HFF-Myc (cell line): Measurements from ENCODE around the gene TEAD4.
A peak's percentile ranks its signal among the peaks of the same experiment; 100 is the strongest.

ENCODE experiments used
- DNase-seq: peaks from one replicate; pipeline ENCODE4 v3.0.0-alpha.2; 2011; ENCODE audit warnings: low read depth; ENCODE audit errors: extremely low read depth
- H3K4me3 ChIP-seq: replicated peaks from 2 replicates; pipeline ENCODE4 v1.5.1; 2011; ENCODE audit warnings: low read depth, mild to moderate bottlenecking, control low read depth, low read length
- TF ChIP-seq, protein P1 (sequence below): IDR thresholded peaks from 2 replicates; pipeline ENCODE4 v1.5.1; 2012; ENCODE audit warnings: mild to moderate bottlenecking, low read depth, low read length, control low read depth; ENCODE audit errors: missing control alignments

Gene TEAD4

DNA sequence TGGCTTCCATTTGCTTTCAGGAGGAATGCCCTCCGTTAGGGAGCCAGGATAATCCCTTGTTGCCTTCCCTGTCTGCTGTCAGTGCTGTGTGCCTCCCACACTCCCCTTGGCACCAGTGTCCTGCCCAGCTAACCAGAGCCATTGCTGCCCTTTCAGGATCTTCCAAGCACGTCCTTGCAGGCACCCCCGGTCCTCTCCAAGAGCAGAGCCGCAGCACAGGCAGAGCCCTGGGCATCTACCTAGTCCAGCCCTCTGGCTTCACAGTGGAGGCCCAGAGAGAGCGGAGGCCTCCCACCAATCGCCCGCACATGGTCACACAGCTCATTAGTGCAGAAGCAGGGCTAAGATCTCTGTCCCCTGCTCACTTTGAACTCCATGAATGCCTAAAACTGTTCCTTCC is 79.0 kb downstream of the TEAD4 start:
- H3K4me3 ChIP-seq = no peak overlapping the region
- TF ChIP-seq, protein P1, sequence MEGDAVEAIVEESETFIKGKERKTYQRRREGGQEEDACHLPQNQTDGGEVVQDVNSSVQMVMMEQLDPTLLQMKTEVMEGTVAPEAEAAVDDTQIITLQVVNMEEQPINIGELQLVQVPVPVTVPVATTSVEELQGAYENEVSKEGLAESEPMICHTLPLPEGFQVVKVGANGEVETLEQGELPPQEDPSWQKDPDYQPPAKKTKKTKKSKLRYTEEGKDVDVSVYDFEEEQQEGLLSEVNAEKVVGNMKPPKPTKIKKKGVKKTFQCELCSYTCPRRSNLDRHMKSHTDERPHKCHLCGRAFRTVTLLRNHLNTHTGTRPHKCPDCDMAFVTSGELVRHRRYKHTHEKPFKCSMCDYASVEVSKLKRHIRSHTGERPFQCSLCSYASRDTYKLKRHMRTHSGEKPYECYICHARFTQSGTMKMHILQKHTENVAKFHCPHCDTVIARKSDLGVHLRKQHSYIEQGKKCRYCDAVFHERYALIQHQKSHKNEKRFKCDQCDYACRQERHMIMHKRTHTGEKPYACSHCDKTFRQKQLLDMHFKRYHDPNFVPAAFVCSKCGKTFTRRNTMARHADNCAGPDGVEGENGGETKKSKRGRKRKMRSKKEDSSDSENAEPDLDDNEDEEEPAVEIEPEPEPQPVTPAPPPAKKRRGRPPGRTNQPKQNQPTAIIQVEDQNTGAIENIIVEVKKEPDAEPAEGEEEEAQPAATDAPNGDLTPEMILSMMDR = no peak
- no peak for DNase-seq

DNA sequence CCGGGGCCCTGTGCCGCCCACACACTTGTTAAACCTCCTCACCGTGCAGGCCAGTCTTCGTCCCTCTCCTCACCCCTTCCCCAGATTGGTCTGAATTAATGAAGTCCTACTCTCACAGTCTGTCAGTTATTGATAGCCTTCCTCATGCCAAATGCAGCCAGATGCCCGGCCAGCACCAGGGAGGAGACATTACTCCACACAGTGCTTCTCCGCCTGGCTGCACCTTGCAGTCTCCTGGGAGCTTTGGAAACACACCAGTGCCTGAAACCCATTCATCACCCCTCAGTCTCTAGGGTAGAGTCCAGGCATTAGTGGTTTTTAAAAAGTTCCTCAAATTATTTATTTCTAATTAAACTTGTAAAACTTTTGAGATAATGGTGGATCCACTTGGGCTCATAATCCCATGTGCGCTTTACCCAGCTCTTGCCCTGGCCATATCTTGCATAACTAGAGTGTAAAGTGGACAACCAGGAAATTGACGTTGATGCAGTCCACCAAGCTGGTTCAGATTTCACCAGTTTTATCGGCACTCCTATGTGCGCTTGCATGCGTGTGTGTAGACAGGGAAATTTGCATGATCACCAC is 79.8 kb downstream of the TEAD4 start:
- TF ChIP-seq, protein P1 = no peak
- no peak overlapping the region for H3K4me3 ChIP-seq
- no peak for DNase-seq

- no peak overlapping the region for H3K4me3 ChIP-seq
- TF ChIP-seq, protein P1 = no peak
- no peak for DNase-seq
These were observed 80.9 kb downstream of the TEAD4 start for GRCh38 chr12:3040026-3040656.

DNA sequence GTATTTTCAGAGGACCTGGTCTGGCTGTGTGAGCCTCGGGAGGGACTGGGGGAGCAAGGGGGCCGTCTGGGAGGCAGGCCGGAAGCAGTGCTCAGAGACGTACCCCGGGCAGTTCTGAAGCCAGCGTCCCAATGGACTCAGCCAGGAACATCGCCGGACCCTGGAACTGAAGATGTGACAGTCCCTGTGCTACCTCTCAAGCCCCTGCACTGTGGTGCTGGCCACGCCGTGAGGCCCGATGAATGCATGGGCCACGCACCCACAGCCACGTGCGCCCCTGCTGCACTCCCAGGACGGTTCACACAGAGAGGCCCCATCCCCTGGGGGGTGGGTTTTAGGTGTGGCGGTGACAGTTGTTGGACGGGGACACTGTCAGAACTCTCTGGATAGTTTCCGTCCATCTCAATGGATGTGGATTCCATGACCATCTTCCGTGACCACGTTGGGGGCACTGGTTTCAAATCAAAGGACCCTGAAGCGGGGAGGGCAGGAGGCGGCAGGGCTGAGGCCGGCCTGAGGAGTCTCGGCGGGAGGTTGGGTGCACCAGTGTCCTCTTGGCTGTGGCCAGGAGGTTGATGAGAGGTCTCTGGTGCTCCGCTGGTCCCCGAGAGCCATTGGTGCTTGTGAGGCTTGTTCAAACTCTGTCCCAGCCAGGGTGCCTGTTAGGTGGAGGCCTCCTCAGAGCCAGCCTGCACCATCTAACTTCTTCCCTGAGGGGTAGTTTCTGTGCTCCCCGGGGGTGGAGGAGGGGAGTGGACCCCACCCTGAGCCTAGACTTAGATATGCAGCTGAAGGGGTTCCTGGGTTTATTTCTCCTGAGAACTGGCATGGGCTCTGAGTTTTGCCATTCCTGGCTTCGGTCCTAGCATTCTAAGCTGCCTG is 81.7 kb downstream of the TEAD4 start:
- TF ChIP-seq, protein P1 = no peak
- H3K4me3 ChIP-seq = no peak overlapping the region
- no peak for DNase-seq

- TF ChIP-seq, protein P1 = peak; percentile 72
- no peak overlapping the region for H3K4me3 ChIP-seq
- peak; percentile 53 for DNase-seq
These were observed 82.5 kb downstream of the TEAD4 start for GRCh38 chr12:3041558-3042164.

DNA sequence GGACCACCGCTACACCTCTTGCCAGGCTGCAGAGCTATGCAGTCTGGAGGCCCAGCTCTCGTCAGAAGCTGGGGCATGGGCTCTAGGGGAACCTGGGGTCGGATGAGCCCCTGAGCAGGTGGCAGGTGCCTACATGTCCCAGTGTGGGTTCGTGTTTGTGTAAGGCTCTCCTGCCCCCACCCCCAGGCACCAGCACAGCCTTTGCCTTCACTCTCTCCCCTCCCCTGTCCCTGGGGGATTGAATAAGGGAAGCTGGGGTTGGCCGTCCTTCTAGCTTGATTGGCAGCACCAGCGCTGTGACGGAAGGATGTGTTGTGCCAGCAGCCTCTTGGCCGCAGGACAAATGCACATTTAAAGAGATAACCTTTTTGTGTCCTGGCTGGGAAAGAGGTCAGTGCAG is 83.2 kb downstream of the TEAD4 start:
- TF ChIP-seq, protein P1 = no peak
- H3K4me3 ChIP-seq = no peak overlapping the region
- no peak for DNase-seq
